PC-3 (cell line): ENCODE results near the gene MASP2. TPM values are rescaled to one million over a fixed set of nuclear protein-coding genes. Genes with fewer than 3 reads are reported as not detected.

Source experiments
- ATAC-seq: fragments of 200-7000 bp; cut with Tn5 transposase; 2 replicates; pipeline ENCODE4 v1.9.1; 2020; ENCODE audit warnings: mild to moderate bottlenecking, moderate library complexity
- BruUV-seq: library from RNA; stranded (reverse); fragments of 400-500 nt; replicated peaks from 2 replicates; lab custom pipeline; 2021; lab: Mats Ljungman, UMichigan
- CTCF ChIA-PET: fragments of 300-600 bp; sonication (Branson Sonifier 250); formaldehyde crosslinking; loops from one replicate; lab custom pipeline; 2022; ENCODE audit warnings: antibody characterized with exemption; lab: Charles Lee
- POLR2A ChIA-PET: fragments of 300-600 bp; sonication (Branson Sonifier 250); formaldehyde crosslinking; loops from one replicate; lab custom pipeline; 2022; ENCODE audit warnings: antibody characterized with exemption; ENCODE audit not compliant: unreplicated experiment; lab: Charles Lee
- DNase-seq: peaks from one replicate; pipeline ENCODE4 v3.0.0-alpha.2; 2015
- H2AFZ ChIP-seq: fragments of 300-600 bp; sonication (generic); 2 replicates; pipeline ENCODE4 v1.6.0; 2016; ENCODE audit warnings: antibody characterized with exemption, low read length
- H3F3A ChIP-seq: fragments of 300-600 bp; sonication (generic); one replicate; pipeline ENCODE4 v1.6.0; 2017; ENCODE audit warnings: antibody characterized with exemption, low read length, control low read depth, mild to moderate bottlenecking; ENCODE audit not compliant: unreplicated experiment
- H3K27ac ChIP-seq: fragments of 300-600 bp; sonication (generic); 2 replicates; pipeline ENCODE4 v1.5.1; 2016; ENCODE audit warnings: mild to moderate bottlenecking, low read length
- H3K27me3 ChIP-seq: fragments of 300-600 bp; sonication (generic); 2 replicates; pipeline ENCODE4 v1.6.1; 2016; ENCODE audit warnings: low read length, mixed read lengths
- H3K36me3 ChIP-seq: fragments of 300-600 bp; sonication (generic); 2 replicates; pipeline ENCODE4 v1.6.1; 2016; ENCODE audit warnings: low read depth, mixed run types, low read length, mixed read lengths
- H3K4me1 ChIP-seq: fragments of 300-600 bp; sonication (generic); 2 replicates; pipeline ENCODE4 v1.5.1; 2016; ENCODE audit warnings: low read length; ENCODE audit not compliant: insufficient read depth
- H3K4me2 ChIP-seq: fragments of 300-600 bp; sonication (generic); 2 replicates; pipeline ENCODE4 v1.6.0; 2016; ENCODE audit warnings: low read length
- H3K4me3 ChIP-seq: fragments of 300-600 bp; sonication (generic); 2 replicates; pipeline ENCODE4 v1.5.1; 2016; ENCODE audit warnings: mild to moderate bottlenecking, low read length, mixed read lengths
- H3K79me2 ChIP-seq: fragments of 300-600 bp; sonication (generic); 2 replicates; pipeline ENCODE4 v1.6.1; 2017; ENCODE audit warnings: low read length, mixed read lengths
- H3K9ac ChIP-seq: fragments of 300-600 bp; sonication (generic); 2 replicates; pipeline ENCODE4 v1.6.0; 2016; ENCODE audit warnings: mild to moderate bottlenecking, low read length
- H3K9me2 ChIP-seq: fragments of 300-600 bp; sonication (generic); replicated peaks from 2 replicates; pipeline ENCODE4 v1.6.1; 2016; ENCODE audit warnings: mixed run types, low read length, mixed read lengths
- H3K9me3 ChIP-seq: fragments of 300-600 bp; sonication (generic); 2 replicates; pipeline ENCODE4 v1.6.1; 2016; ENCODE audit warnings: low read length, mixed read lengths
- H4K20me1 ChIP-seq: fragments of 300-600 bp; sonication (generic); 2 replicates; pipeline ENCODE4 v1.6.1; 2016; ENCODE audit warnings: low read length, mixed read lengths
- CTCF ChIP-seq: fragments of 300-600 bp; sonication (generic); conservative IDR thresholded peaks from 2 replicates; pipeline ENCODE4 v1.5.1; 2017; ENCODE audit warnings: antibody characterized with exemption, low read depth, mild to moderate bottlenecking, low read length
- EZH2 ChIP-seq: fragments of 300-600 bp; sonication (generic); IDR thresholded peaks from one replicate; pipeline ENCODE4 v1.6.1; 2017; ENCODE audit warnings: antibody characterized with exemption, mild to moderate bottlenecking, low read length; ENCODE audit not compliant: unreplicated experiment
- EZH2phosphoT487 ChIP-seq: fragments of 300-600 bp; sonication (generic); IDR thresholded peaks from 2 replicates; pipeline ENCODE4 v1.6.1; 2018; ENCODE audit warnings: mild to moderate bottlenecking, antibody characterized with exemption, low read length, borderline replicate concordance
- intact Hi-C: fragments of 100-400 bp; cut with micrococcal nuclease; formaldehyde crosslinking; loops from 2 replicates; pipeline ENCODE4 v1.9.0; 2023
- total RNA-seq: library from RNA; depleted of rRNA; stranded (reverse); fragments of >200 nt; gene quantifications from 2 replicates; pipeline ENCODE4 v1.2.3, GENCODE V29; 2014

Gene MASP2
- total RNA-seq, 1 experiment from 2014 or later, result 0.26 TPM

- H2AFZ ChIP-seq, result no peak overlapping the region
- H3K4me2 ChIP-seq, result no peak overlapping the region
- CTCF ChIA-PET, result no interaction called here
- H4K20me1 ChIP-seq, result no peaks in the 10 kb centered on the region
- H3F3A ChIP-seq, result no peaks in the 10 kb centered on the region
- H3K4me3 ChIP-seq, result no peak overlapping the region
- no peak overlapping the region for H3K9ac ChIP-seq
- no peak for ATAC-seq
- intact Hi-C loops, result no loop called here
- H3K36me3 ChIP-seq, result peaks cover 60% of the 10 kb centered on the region
- no peak overlapping the region for H3K27ac ChIP-seq
- BruUV-seq, result no TSS peak
- H3K79me2 ChIP-seq, result no peaks in the 10 kb centered on the region
- H3K9me3 ChIP-seq, result no peaks in the 10 kb centered on the region
- POLR2A ChIA-PET, result no interaction called here
- TF ChIP-seq EZH2phosphoT487, result no peak
- no peak for TF ChIP-seq CTCF
- TF ChIP-seq EZH2, result no peak
- DNase-seq, result no peak
- no peaks in the 10 kb centered on the region for H3K4me1 ChIP-seq
- H3K9me2 ChIP-seq, result no peaks in the 10 kb centered on the region
- no peaks in the 10 kb centered on the region for H3K27me3 ChIP-seq
These were observed 21.8 kb upstream of the MASP2 start for GRCh38 chr1:11068600-11069473.

- no peak for TF ChIP-seq CTCF
- TF ChIP-seq EZH2phosphoT487, result no peak
- TF ChIP-seq EZH2, result no peak
- intact Hi-C loops, result no loop called here
- Histone ChIP-seq H3K9me3 (no peaks in the 10 kb centered on the region), H3K4me2 (no peak overlapping the region), H3K36me3 (peaks cover 59% of the 10 kb centered on the region), H3K9me2 (no peaks in the 10 kb centered on the region), H2AFZ (no peak overlapping the region), H3K4me3 (no peak overlapping the region), H3F3A (no peaks in the 10 kb centered on the region), H3K4me1 (no peaks in the 10 kb centered on the region), H3K27me3 (no peaks in the 10 kb centered on the region), H3K27ac (no peak overlapping the region), H3K79me2 (no peaks in the 10 kb centered on the region), H4K20me1 (no peaks in the 10 kb centered on the region), H3K9ac (no peak overlapping the region)
- DNase-seq, result no peak
- ChIA-PET POLR2A (no interaction called here), CTCF (no interaction called here)
- BruUV-seq, result no TSS peak
- no peak for ATAC-seq
These were observed 20.9 kb upstream of the MASP2 start for GRCh38 chr1:11067716-11068599.
